H9 (cell line): ENCODE measurements around the gene TMEM44. TPM values are rescaled to one million over a fixed set of nuclear protein-coding genes. Genes with fewer than 3 reads are reported as not detected.

ENCODE experiments used
- DNase-seq: peaks from one replicate; pipeline ENCODE4 v3.0.0-alpha.2; 2017
- H2AFZ ChIP-seq: one replicate; pipeline ENCODE4 v1.6.1; 2013; ENCODE audit warnings: mild to moderate bottlenecking, low read length, control low read depth, moderate library complexity
- H2AK5ac ChIP-seq: 2 replicates; pipeline ENCODE4 v1.6.1; 2013; ENCODE audit warnings: low read length, control low read depth, mixed read lengths; ENCODE audit not compliant: insufficient read length
- H2BK120ac ChIP-seq: one replicate; pipeline ENCODE4 v1.6.1; 2013; ENCODE audit warnings: low read depth, mild to moderate bottlenecking, low read length, control low read depth, inconsistent platforms; ENCODE audit not compliant: poor library complexity, severe bottlenecking
- H2BK12ac ChIP-seq: 2 replicates; pipeline ENCODE4 v1.6.1; 2013; ENCODE audit warnings: low read length, control low read depth, mixed read lengths, low read depth; ENCODE audit not compliant: insufficient read length
- H2BK15ac ChIP-seq: 2 replicates; pipeline ENCODE4 v1.6.1; 2013; ENCODE audit warnings: low read depth, low read length, control low read depth
- H2BK20ac ChIP-seq: one replicate; pipeline ENCODE4 v1.6.1; 2013; ENCODE audit warnings: low read depth, mild to moderate bottlenecking, low read length, control low read depth, inconsistent platforms; ENCODE audit not compliant: poor library complexity, severe bottlenecking
- H2BK5ac ChIP-seq: 2 replicates; pipeline ENCODE4 v1.6.1; 2013; ENCODE audit warnings: low read length, control low read depth, mixed read lengths; ENCODE audit not compliant: insufficient read length
- H3K14ac ChIP-seq: 2 replicates; pipeline ENCODE4 v1.6.1; 2013; ENCODE audit warnings: low read length, control low read depth; ENCODE audit not compliant: insufficient read depth
- H3K18ac ChIP-seq: 2 replicates; pipeline ENCODE4 v1.6.1; 2013; ENCODE audit warnings: low read depth, mild to moderate bottlenecking, mixed read lengths, low read length, control low read depth; ENCODE audit not compliant: insufficient read length
- H3K23ac ChIP-seq: 2 replicates; pipeline ENCODE4 v1.6.1; 2013; ENCODE audit warnings: low read length, control low read depth, mixed read lengths, low read depth; ENCODE audit not compliant: insufficient read length
- H3K23me2 ChIP-seq: 2 replicates; pipeline ENCODE4 v1.6.1; 2013; ENCODE audit warnings: low read depth, mild to moderate bottlenecking, mixed read lengths, low read length, control low read depth; ENCODE audit not compliant: insufficient read length, poor library complexity, severe bottlenecking
- H3K27ac ChIP-seq: 2 replicates; pipeline ENCODE4 v1.5.1; 2013; ENCODE audit warnings: low read length, control low read depth, mixed read lengths, low read depth; ENCODE audit not compliant: insufficient read length
- H3K27me3 ChIP-seq: 2 replicates; pipeline ENCODE4 v1.6.1; 2013; ENCODE audit warnings: low read length, control low read depth, inconsistent platforms; ENCODE audit not compliant: insufficient read depth
- H3K4ac ChIP-seq: 2 replicates; pipeline ENCODE4 v1.6.1; 2013; ENCODE audit warnings: low read depth, mild to moderate bottlenecking, control low read depth, inconsistent platforms, low read length, moderate library complexity
- H3K4me1 ChIP-seq: 2 replicates; pipeline ENCODE4 v1.6.1; 2013; ENCODE audit warnings: low read length, control low read depth, inconsistent platforms; ENCODE audit not compliant: insufficient read depth
- H3K4me2 ChIP-seq: 2 replicates; pipeline ENCODE4 v1.6.1; 2013; ENCODE audit warnings: low read length, control low read depth, mixed read lengths; ENCODE audit not compliant: insufficient read length, insufficient read depth
- H3K56ac ChIP-seq: 2 replicates; pipeline ENCODE4 v1.6.1; 2013; ENCODE audit warnings: low read depth, mild to moderate bottlenecking, mixed read lengths, low read length, control low read depth; ENCODE audit not compliant: insufficient read length
- H3K79me1 ChIP-seq: 2 replicates; pipeline ENCODE4 v1.6.1; 2013; ENCODE audit warnings: low read depth, mild to moderate bottlenecking, moderate library complexity, low read length, control low read depth, inconsistent platforms; ENCODE audit not compliant: insufficient read depth, poor library complexity, severe bottlenecking
- H3K79me2 ChIP-seq: 2 replicates; pipeline ENCODE4 v1.6.1; 2013; ENCODE audit warnings: low read length, control low read depth, inconsistent platforms; ENCODE audit not compliant: insufficient read depth
- H3K9ac ChIP-seq: 2 replicates; pipeline ENCODE4 v1.6.1; 2013; ENCODE audit warnings: low read length, control low read depth, mixed read lengths; ENCODE audit not compliant: insufficient read length; ENCODE audit errors: extremely low read depth
- H3K9me3 ChIP-seq: one replicate; pipeline ENCODE4 v1.6.1; 2013; ENCODE audit warnings: low read depth, low read length, inconsistent platforms; ENCODE audit not compliant: control insufficient read depth
- H3T11ph ChIP-seq: one replicate; pipeline ENCODE4 v1.6.1; 2013; ENCODE audit warnings: mild to moderate bottlenecking, low read length, control low read depth, inconsistent platforms
- H4K20me1 ChIP-seq: one replicate; pipeline ENCODE4 v1.6.1; 2013; ENCODE audit not compliant: control insufficient read depth, insufficient read length, insufficient read depth
- H4K5ac ChIP-seq: 2 replicates; pipeline ENCODE4 v1.6.1; 2013; ENCODE audit warnings: low read depth, mild to moderate bottlenecking, mixed read lengths, low read length, control low read depth; ENCODE audit not compliant: insufficient read length
- H4K8ac ChIP-seq: replicated peaks from 2 replicates; pipeline ENCODE4 v1.6.1; 2013; ENCODE audit warnings: low read length, control low read depth, mixed read lengths, low read depth; ENCODE audit not compliant: insufficient read length
- H4K91ac ChIP-seq: 2 replicates; pipeline ENCODE4 v1.6.1; 2013; ENCODE audit warnings: low read depth, mild to moderate bottlenecking, moderate library complexity, mixed read lengths, low read length, control low read depth; ENCODE audit not compliant: insufficient read length
- H3K27ac Mint-ChIP-seq, 3 experiments: 2 replicates in 2 of 3; 3 replicates in 1 of 3; pipeline ENCODE4 v1.8.0; 2020 to 2021; ENCODE audit warnings: mixed read lengths in 3 of 3, mild to moderate bottlenecking in 1 of 3, moderate library complexity in 1 of 3
- H3K27me3 Mint-ChIP-seq: 2 replicates; pipeline ENCODE4 v1.8.0; 2021; ENCODE audit warnings: low read depth, mild to moderate bottlenecking, moderate library complexity, mixed read lengths
- H3K36me3 Mint-ChIP-seq, 3 experiments: 2 replicates in 2 of 3; 3 replicates in 1 of 3; pipeline ENCODE4 v1.8.0; 2020 to 2021; ENCODE audit warnings: low read depth in 3 of 3, mixed read lengths in 3 of 3; ENCODE audit not compliant: insufficient read depth in 1 of 3
- H3K4me1 Mint-ChIP-seq, 2 experiments: 2 replicates each; pipeline ENCODE4 v1.8.0; 2020; ENCODE audit warnings: mixed read lengths in 2 of 2
- H3K4me3 Mint-ChIP-seq, 2 experiments: 2 replicates in 1 of 2; 3 replicates in 1 of 2; pipeline ENCODE4 v1.8.0; 2020 to 2021; ENCODE audit warnings: mild to moderate bottlenecking in 2 of 2, mixed read lengths in 2 of 2, moderate library complexity in 1 of 2
- H3K9me3 Mint-ChIP-seq, 2 experiments: 2 replicates in 1 of 2; 3 replicates in 1 of 2; pipeline ENCODE4 v1.8.0; 2020; ENCODE audit warnings: mild to moderate bottlenecking in 2 of 2, mixed read lengths in 2 of 2, moderate library complexity in 1 of 2
- WGBS: extraction: QIAGEN DNeasy Blood & Tissue Kit; methylation state at CpG from one replicate; pipeline ENCODE4 v1.1.7; 2013; ENCODE audit warnings: missing lambda C conversion rate, low lambda C conversion rate, mixed read lengths; ENCODE audit not compliant: insufficient read length; ENCODE audit errors: extremely low coverage; 5-methylcytosine and 5-hydroxymethylcytosine counted together
- total RNA-seq: library from RNA; stranded (reverse); gene quantifications from 2 replicates; pipeline ENCODE4 v1.2.1, GENCODE V29; 2021
- TF ChIP-seq, protein P1 (sequence below): fragments of 200-600 bp; sonication (generic); conservative IDR thresholded peaks from 3 replicates; pipeline ENCODE4 v1.8.0; 2021; ENCODE audit warnings: antibody characterized with exemption, mild to moderate bottlenecking

Gene TMEM44
- total RNA-seq, 1 experiment from 2014 or later, result 19.8 TPM

- Mint-ChIP-seq H3K9me3 (no peaks in the 10 kb centered on the region), H3K27me3 (no peaks in the 10 kb centered on the region), H3K36me3 (peaks cover 18 to 33% (median 23%) of the 10 kb centered on the region in 3 experiments), H3K27ac (peak overlapping the region; percentile 32 to 73 (median 45); a peak in 4 of 7 replicates), H3K4me3 (no peak overlapping the region), H3K4me1 (peaks cover 6 to 10% of the 10 kb centered on the region in 2 experiments)
- H3K4me2 ChIP-seq, result no peak overlapping the region
- H3K18ac ChIP-seq, result no peak overlapping the region
- no peak overlapping the region for H4K5ac ChIP-seq
- no peak overlapping the region for H3K9ac ChIP-seq
- H2BK120ac ChIP-seq, result no peak overlapping the region
- H2BK20ac ChIP-seq, result no peak overlapping the region
- no peak overlapping the region for H3K14ac ChIP-seq
- no peak overlapping the region for H3K4ac ChIP-seq
- H3T11ph ChIP-seq, result no peak overlapping the region
- TF ChIP-seq, protein P1, sequence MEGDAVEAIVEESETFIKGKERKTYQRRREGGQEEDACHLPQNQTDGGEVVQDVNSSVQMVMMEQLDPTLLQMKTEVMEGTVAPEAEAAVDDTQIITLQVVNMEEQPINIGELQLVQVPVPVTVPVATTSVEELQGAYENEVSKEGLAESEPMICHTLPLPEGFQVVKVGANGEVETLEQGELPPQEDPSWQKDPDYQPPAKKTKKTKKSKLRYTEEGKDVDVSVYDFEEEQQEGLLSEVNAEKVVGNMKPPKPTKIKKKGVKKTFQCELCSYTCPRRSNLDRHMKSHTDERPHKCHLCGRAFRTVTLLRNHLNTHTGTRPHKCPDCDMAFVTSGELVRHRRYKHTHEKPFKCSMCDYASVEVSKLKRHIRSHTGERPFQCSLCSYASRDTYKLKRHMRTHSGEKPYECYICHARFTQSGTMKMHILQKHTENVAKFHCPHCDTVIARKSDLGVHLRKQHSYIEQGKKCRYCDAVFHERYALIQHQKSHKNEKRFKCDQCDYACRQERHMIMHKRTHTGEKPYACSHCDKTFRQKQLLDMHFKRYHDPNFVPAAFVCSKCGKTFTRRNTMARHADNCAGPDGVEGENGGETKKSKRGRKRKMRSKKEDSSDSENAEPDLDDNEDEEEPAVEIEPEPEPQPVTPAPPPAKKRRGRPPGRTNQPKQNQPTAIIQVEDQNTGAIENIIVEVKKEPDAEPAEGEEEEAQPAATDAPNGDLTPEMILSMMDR, result no peak
- H3K23ac ChIP-seq, result no peak overlapping the region
- H3K79me1 ChIP-seq, result no peaks in the 10 kb centered on the region
- no peak for DNase-seq
- no peaks in the 10 kb centered on the region for H3K23me2 ChIP-seq
- no peak overlapping the region for H2AK5ac ChIP-seq
- H2BK12ac ChIP-seq, result no peak overlapping the region
- no peaks in the 10 kb centered on the region for H3K79me2 ChIP-seq
- H3K27me3 ChIP-seq, result no peaks in the 10 kb centered on the region
- H3K4me1 ChIP-seq, result no peaks in the 10 kb centered on the region
- H2BK15ac ChIP-seq, result no peak overlapping the region
- no peak overlapping the region for H4K91ac ChIP-seq
- H4K8ac ChIP-seq, result no peak overlapping the region
- no peaks in the 10 kb centered on the region for H3K9me3 ChIP-seq
- no peak overlapping the region for H3K27ac ChIP-seq
- WGBS, result no CpG with 5 or more reads among the region's 22 CpGs
- H2BK5ac ChIP-seq, result no peak overlapping the region
- H4K20me1 ChIP-seq, result no peaks in the 10 kb centered on the region
- H3K56ac ChIP-seq, result no peak overlapping the region
- H2AFZ ChIP-seq, result no peak overlapping the region
These were observed 4.6 kb upstream of the TMEM44 start for GRCh38 chr3:194637541-194638400.
